Measurements from ENCODE around the gene WDHD1. TPM values are rescaled to one million over a fixed set of nuclear protein-coding genes. Genes with fewer than 3 reads are reported as not detected.
A peak's percentile ranks its signal among the peaks of the same experiment; 100 is the strongest.
"Not testable (repeated sequence)": the region's sequence is repeated elsewhere in the genome, so short reads cannot be mapped to it uniquely, and the experiment has no call there.

The WDHD1 gene
- total RNA-seq, 1 donor from 2014 or later: 9.4 TPM

DNA sequence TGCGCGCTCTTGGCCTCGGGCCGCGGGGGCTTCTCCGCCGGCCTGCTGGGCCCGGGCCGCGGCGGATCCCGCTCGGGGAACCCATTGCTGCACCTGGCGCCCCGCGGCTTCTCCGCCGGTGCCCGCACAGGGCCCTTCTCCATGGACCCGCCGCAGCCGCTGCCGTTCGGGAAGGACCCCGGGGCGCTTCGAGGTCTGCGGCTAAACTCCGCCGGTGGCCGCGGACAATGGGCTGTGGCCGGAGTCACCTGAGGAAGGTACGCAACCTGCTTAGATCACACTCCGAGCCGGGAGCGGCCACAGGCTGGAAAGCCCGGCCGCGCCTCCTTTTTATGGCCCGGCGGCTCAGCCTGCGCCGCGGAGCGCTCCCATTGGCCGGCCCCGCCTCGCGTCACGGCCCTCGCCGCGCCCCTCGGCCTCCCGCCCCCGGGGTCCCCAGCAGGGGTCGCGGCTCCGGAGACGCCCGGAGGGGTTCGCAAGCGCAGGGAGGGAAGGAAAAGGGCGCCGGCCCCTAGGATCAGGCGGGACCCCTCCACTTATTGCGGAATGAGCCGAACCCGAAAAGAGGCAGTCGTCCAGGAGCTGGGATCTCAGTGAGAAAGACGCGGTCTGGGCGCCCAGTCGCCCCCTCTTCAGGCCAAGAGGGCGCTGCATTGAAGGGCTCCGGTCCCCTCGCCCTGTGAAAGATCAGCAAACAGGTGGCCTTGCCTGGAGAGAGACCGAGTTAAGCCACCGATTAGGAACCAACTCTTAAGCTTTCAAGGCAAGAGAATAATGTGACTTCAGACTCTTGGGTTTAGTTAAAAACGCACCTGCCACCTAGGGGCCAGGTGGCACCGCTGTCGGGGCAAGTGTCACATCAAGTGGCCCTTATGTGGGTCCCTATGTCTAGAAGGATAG, 124.1 kb downstream of the WDHD1 start, which contains the start of gene GCH1:
Gene GCH1, minus strand, starts transcription at position 306 of the 900 bp plus-strand sequence. Its CDS starts 163 bp downstream, at position 143.
- H3K36me3 ChIP-seq (ENCODE audit: control insufficient read depth in 3 of 3, insufficient read depth in 3 of 3, low read length in 3 of 3): no peaks in the 10 kb centered on the region
- H3K4me3 ChIP-seq (ENCODE audit: low read length in 3 of 3): peak within 1 kb of the TSS; percentile 80 to 90 (median 85)
- H3K4me1 ChIP-seq (ENCODE audit: control insufficient read depth in 3 of 3, insufficient read depth in 3 of 3, low read length in 3 of 3): peaks cover 8 to 14% (median 13%) of the 10 kb centered on the region in 3 donors
- H3K27ac ChIP-seq (ENCODE audit: low read depth, low read length): peak within 1 kb of the TSS; percentile 65
- H3K9me3 ChIP-seq (ENCODE audit: control insufficient read depth in 3 of 3, low read length in 3 of 3): no peaks in the 10 kb centered on the region
- H3K9ac ChIP-seq (ENCODE audit: low read depth in 1 of 3, low read length in 3 of 3): peak within 1 kb of the TSS; percentile 74 to 81 (median 77)
- H3K27me3 ChIP-seq (ENCODE audit: control insufficient read depth in 3 of 3, insufficient read depth in 3 of 3, low read length in 3 of 3): peaks cover 2 to 4% (median 3%) of the 10 kb centered on the region in 3 donors

DNA sequence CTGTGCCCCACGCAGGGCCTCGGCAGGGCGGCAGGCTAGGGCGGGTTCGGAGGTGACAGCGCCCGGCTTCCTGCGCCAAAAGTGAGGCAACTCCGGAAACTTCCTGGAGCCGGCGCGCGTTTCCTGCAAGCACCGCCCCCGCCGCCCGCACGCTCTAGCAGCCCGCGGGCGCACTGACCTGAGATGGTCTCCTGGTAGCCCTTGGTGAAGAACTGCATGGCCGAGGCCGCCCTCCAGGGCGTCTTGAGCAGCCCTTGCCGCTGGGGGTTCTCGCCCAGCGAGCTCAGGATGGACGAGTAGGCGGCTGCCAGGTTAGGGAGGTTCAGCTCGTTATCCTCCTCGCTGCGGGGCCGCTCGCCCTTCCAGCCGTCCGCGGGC, 124.8 kb downstream of the WDHD1 start:
- Histone ChIP-seq H3K27me3 (ENCODE audit: control insufficient read depth in 3 of 3, insufficient read depth in 3 of 3, low read length in 3 of 3) (peaks cover 2 to 4% (median 3%) of the 10 kb centered on the region in 3 donors), H3K9ac (ENCODE audit: low read depth in 1 of 3, low read length in 3 of 3) (peak overlapping the region; percentile 72 to 81 (median 77)), H3K27ac (ENCODE audit: low read depth, low read length) (peak overlapping the region; percentile 65), H3K9me3 (ENCODE audit: control insufficient read depth in 3 of 3, low read length in 3 of 3) (no peaks in the 10 kb centered on the region), H3K36me3 (ENCODE audit: control insufficient read depth in 3 of 3, insufficient read depth in 3 of 3, low read length in 3 of 3) (no peaks in the 10 kb centered on the region), H3K4me1 (ENCODE audit: control insufficient read depth in 3 of 3, insufficient read depth in 3 of 3, low read length in 3 of 3) (peaks cover 8 to 14% (median 13%) of the 10 kb centered on the region in 3 donors), H3K4me3 (ENCODE audit: low read length in 3 of 3) (peak overlapping the region; percentile 80 to 90 (median 85))

DNA sequence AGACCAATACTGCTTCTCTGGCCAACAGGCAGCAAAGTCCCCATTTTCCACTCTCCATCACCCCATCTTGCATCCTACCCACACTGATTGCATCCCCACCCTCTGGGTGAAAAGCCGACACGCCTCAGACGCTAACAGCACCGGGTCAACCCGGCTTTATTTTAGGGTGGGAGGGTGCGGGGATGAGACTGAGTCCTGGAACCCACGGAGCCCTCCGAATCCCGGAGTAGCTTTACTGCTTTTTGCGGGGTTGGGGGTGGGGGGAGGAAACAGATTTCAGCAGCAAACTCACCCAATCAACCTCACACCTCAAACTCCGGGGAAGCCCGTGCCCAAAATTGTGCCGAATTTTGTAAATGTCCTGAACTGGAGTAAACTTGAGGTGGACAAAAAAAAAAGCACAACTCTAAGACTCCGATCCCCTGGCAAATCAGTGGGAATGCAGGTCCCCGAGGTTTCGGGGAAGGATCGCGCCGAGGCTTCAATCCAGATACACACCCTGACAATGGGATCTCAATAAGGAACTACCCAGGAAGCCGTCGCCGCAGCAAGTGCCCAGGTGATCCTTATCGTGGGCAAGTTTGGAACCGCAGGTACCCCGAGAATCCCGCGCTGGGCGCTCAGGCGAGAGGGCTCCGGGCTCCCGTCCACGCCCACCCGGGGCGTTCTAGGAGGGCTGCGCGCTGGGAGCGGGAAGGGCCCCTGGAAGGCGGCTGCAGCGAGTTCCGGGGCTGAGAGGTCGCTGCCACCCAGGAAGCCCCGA, 125.3 kb downstream of the WDHD1 start:
- Histone ChIP-seq H3K4me1 (ENCODE audit: control insufficient read depth in 3 of 3, insufficient read depth in 3 of 3, low read length in 3 of 3) (peaks cover 8 to 14% (median 13%) of the 10 kb centered on the region in 3 donors), H3K27me3 (ENCODE audit: control insufficient read depth in 3 of 3, insufficient read depth in 3 of 3, low read length in 3 of 3) (peaks cover 2 to 4% (median 3%) of the 10 kb centered on the region in 3 donors), H3K27ac (ENCODE audit: low read depth, low read length) (peak overlapping the region; percentile 65), H3K9ac (ENCODE audit: low read depth in 1 of 3, low read length in 3 of 3) (peak overlapping the region; percentile 72 to 81 (median 77)), H3K4me3 (ENCODE audit: low read length in 3 of 3) (peak overlapping the region; percentile 80 to 90 (median 85)), H3K36me3 (ENCODE audit: control insufficient read depth in 3 of 3, insufficient read depth in 3 of 3, low read length in 3 of 3) (no peaks in the 10 kb centered on the region), H3K9me3 (ENCODE audit: control insufficient read depth in 3 of 3, low read length in 3 of 3) (no peaks in the 10 kb centered on the region)

DNA sequence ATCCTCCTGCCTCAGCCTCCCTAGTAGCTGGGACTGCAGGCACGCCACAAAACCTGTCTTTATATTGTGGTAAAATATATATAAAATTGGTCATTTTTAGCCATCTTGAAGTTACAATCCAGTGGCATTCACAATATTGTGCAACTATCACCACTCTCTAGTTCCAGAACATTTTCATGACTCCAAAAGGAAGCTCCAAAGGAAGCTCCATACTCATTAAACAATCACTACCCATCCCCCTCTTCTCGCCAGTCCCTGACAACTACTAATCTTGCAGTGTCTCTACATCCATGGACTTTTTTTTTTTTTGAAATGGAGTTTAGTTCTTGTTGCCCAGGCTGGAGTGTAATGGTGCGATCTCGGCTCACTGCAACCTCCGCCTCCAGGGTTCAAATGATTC, 127.3 kb downstream of the WDHD1 start:
- Histone ChIP-seq H3K9me3 (ENCODE audit: control insufficient read depth in 3 of 3, low read length in 3 of 3) (no peaks in the 10 kb centered on the region), H3K4me1 (ENCODE audit: control insufficient read depth in 3 of 3, insufficient read depth in 3 of 3, low read length in 3 of 3) (peaks cover 8 to 14% (median 13%) of the 10 kb centered on the region in 3 donors), H3K36me3 (ENCODE audit: control insufficient read depth in 3 of 3, insufficient read depth in 3 of 3, low read length in 3 of 3) (no peaks in the 10 kb centered on the region), H3K27me3 (ENCODE audit: control insufficient read depth in 3 of 3, insufficient read depth in 3 of 3, low read length in 3 of 3) (peaks cover 2 to 4% (median 3%) of the 10 kb centered on the region in 3 donors), H3K9ac (ENCODE audit: low read depth in 1 of 3, low read length in 3 of 3) (no peak overlapping the region), H3K4me3 (ENCODE audit: low read length in 3 of 3) (no peak overlapping the region), H3K27ac (ENCODE audit: low read depth, low read length) (no peak overlapping the region)

DNA sequence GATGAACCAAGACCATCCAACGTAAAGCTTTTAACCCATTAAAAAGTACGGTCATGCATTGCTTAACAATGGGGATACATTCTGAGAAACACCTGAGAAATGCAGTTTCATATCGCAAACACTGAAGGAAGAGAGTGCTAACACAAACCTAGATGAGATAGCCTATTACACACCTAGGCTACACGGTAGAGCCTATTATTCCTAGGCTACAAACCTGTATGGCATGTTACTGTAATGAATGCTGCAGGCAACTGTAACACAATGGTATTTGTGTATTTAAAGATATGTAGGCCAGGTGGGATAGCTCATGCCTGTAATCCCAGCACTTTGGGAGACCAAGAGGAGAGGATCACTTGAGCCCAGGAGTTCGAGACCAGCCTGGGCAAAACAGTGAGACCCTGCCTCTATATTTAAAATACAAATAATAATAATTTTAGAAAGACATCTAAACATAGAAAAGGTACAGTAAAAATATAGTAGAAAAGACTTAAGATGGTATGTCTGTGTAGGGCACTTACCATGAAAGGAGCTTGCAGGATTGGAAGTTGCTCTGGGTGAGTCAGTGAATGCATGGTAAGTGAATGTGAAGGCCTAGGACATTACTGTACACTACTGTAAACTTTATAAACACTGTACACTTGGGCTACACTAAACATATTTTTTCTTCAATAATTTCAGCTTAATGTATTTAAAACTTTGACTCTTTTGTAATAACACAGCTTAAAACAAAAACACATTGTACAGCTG, 128.9 kb downstream of the WDHD1 start:
- not testable (repeated sequence) for H3K36me3 ChIP-seq (ENCODE audit: control insufficient read depth in 3 of 3, insufficient read depth in 3 of 3, low read length in 3 of 3); H3K4me3 ChIP-seq (ENCODE audit: low read length in 3 of 3); H3K9ac ChIP-seq (ENCODE audit: low read depth in 1 of 3, low read length in 3 of 3); H3K27me3 ChIP-seq (ENCODE audit: control insufficient read depth in 3 of 3, insufficient read depth in 3 of 3, low read length in 3 of 3); H3K9me3 ChIP-seq (ENCODE audit: control insufficient read depth in 3 of 3, low read length in 3 of 3); H3K27ac ChIP-seq (ENCODE audit: low read depth, low read length)
- H3K4me1 ChIP-seq (ENCODE audit: control insufficient read depth in 3 of 3, insufficient read depth in 3 of 3, low read length in 3 of 3): peaks cover 8 to 11% (median 8%) of the 10 kb centered on the region in 3 donors

DNA sequence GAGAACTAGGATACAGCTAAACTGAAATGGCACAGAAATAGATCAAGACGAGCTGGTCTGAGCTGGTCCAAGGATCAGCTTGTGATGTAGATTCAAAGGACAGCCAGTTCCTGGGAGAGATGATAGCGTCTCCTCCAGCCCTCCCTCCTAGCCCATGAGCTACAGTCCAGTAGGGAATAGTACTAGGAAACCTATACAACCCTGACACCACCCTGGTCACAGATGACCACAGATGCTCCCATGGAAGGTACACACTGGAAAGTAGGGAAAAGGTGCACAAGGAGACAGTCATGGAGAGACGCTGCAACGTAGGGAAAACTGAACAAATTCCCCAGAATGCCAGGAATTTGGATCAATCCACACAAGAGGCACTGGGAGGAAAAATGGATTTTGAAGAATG, 131.2 kb downstream of the WDHD1 start:
- H3K9ac ChIP-seq (ENCODE audit: low read depth in 1 of 3, low read length in 3 of 3): no peak overlapping the region
- H3K9me3 ChIP-seq (ENCODE audit: control insufficient read depth in 3 of 3, low read length in 3 of 3): no peaks in the 10 kb centered on the region
- no peak overlapping the region for H3K4me3 ChIP-seq (ENCODE audit: low read length in 3 of 3)
- no peaks in the 10 kb centered on the region for H3K4me1 ChIP-seq (ENCODE audit: control insufficient read depth in 3 of 3, insufficient read depth in 3 of 3, low read length in 3 of 3)
- H3K36me3 ChIP-seq (ENCODE audit: control insufficient read depth in 3 of 3, insufficient read depth in 3 of 3, low read length in 3 of 3): no peaks in the 10 kb centered on the region
- no peaks in the 10 kb centered on the region for H3K27me3 ChIP-seq (ENCODE audit: control insufficient read depth in 3 of 3, insufficient read depth in 3 of 3, low read length in 3 of 3)
- H3K27ac ChIP-seq (ENCODE audit: low read depth, low read length): no peak overlapping the region

DNA sequence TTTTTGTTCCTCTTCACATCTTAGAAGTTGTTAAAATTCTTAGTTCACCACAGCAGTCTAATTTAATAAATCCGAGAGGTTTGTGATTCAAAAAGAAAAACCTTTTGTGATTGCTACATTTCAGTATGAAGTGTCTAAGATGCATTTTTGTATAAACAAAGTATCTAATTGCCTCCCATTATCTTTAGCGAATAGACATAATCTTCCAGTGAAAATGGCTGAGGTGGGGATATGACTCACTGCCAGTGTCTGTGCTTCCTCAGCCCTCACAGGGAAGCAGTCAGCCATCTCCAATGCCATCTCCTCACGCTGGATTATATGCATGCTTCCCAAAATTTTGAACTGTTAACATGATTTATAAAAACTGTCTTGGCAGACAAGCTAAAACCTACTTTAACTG, 131.9 kb downstream of the WDHD1 start:
- Histone ChIP-seq H3K9ac (ENCODE audit: low read depth in 1 of 3, low read length in 3 of 3) (no peak overlapping the region), H3K36me3 (ENCODE audit: control insufficient read depth in 3 of 3, insufficient read depth in 3 of 3, low read length in 3 of 3) (no peaks in the 10 kb centered on the region), H3K9me3 (ENCODE audit: control insufficient read depth in 3 of 3, low read length in 3 of 3) (no peaks in the 10 kb centered on the region), H3K27me3 (ENCODE audit: control insufficient read depth in 3 of 3, insufficient read depth in 3 of 3, low read length in 3 of 3) (no peaks in the 10 kb centered on the region), H3K4me3 (ENCODE audit: low read length in 3 of 3) (no peak overlapping the region), H3K4me1 (ENCODE audit: control insufficient read depth in 3 of 3, insufficient read depth in 3 of 3, low read length in 3 of 3) (no peaks in the 10 kb centered on the region), H3K27ac (ENCODE audit: low read depth, low read length) (no peak overlapping the region)

DNA sequence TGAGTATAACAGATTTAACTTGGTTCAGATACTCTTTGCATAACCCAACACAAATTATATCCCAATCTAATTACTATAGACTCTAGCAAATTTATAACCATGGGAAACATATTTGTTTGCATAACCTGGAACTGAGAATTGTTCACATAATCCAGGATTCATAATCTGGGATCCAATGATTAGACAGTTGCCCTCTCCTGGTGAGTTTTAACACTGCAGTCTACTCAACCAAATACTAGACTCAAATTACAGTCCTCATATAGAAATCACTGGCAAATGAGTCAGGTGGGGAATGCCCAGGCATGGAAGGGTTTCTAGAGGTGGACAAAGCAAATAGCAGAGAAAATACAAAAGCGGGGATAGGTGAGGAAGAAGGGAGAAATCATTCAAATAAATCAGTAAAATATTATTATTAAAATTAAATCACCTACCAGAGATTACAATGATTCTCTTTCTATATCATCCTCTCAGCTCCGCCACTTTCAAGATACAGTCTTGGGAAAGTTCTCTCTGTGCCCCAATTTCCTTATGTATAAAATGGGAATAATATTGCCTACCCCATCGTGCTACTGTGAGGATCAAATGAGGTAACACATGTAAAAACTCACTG, 133.6 kb downstream of the WDHD1 start:
- Histone ChIP-seq H3K4me3 (ENCODE audit: low read length in 3 of 3) (no peak overlapping the region), H3K36me3 (ENCODE audit: control insufficient read depth in 3 of 3, insufficient read depth in 3 of 3, low read length in 3 of 3) (no peaks in the 10 kb centered on the region), H3K4me1 (ENCODE audit: control insufficient read depth in 3 of 3, insufficient read depth in 3 of 3, low read length in 3 of 3) (no peaks in the 10 kb centered on the region), H3K9me3 (ENCODE audit: control insufficient read depth in 3 of 3, low read length in 3 of 3) (no peaks in the 10 kb centered on the region), H3K27ac (ENCODE audit: low read depth, low read length) (no peak overlapping the region), H3K27me3 (ENCODE audit: control insufficient read depth in 3 of 3, insufficient read depth in 3 of 3, low read length in 3 of 3) (no peaks in the 10 kb centered on the region), H3K9ac (ENCODE audit: low read depth in 1 of 3, low read length in 3 of 3) (no peak overlapping the region)

DNA sequence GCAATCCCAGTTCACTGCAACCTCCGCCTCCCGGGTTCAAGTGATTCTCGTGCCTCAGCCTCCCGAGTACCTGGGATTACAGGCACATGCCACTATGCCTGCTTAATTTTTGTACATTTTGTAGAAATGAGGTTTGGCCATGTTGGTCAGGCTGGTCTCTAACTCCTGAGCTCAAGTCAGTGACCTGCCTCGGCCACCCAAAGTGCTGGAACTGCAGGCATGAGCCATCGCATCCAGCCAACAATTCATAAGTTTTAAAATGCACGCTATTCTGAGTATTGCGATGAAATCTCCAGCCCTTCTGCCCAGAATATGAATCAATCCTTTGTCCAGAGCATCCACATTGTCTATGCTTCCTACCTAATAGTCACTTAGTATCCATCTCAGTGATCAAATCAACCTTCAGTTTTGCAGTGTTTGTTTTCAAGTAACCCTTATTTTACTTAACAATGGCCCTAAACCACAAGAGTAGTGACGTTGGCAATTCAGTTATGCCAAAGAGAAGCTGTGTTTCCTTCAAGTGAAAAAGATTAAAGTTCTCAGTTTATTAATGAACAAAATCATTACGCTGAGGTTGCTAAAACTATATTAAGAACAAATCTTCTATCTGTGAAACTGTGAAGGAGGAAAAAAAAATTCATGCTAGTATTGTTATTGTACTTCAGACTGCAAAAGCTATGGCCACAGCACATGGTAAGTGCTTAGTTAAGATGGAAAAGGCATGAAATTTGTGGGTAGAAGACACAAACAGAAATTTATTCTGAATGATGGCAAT, 135.2 kb downstream of the WDHD1 start:
- Histone ChIP-seq H3K27me3 (ENCODE audit: control insufficient read depth in 3 of 3, insufficient read depth in 3 of 3, low read length in 3 of 3) (no peaks in the 10 kb centered on the region), H3K36me3 (ENCODE audit: control insufficient read depth in 3 of 3, insufficient read depth in 3 of 3, low read length in 3 of 3) (no peaks in the 10 kb centered on the region), H3K9me3 (ENCODE audit: control insufficient read depth in 3 of 3, low read length in 3 of 3) (no peaks in the 10 kb centered on the region), H3K4me1 (ENCODE audit: control insufficient read depth in 3 of 3, insufficient read depth in 3 of 3, low read length in 3 of 3) (no peaks in the 10 kb centered on the region), H3K9ac (ENCODE audit: low read depth in 1 of 3, low read length in 3 of 3) (no peak overlapping the region), H3K27ac (ENCODE audit: low read depth, low read length) (no peak overlapping the region), H3K4me3 (ENCODE audit: low read length in 3 of 3) (no peak overlapping the region)
